ENCODE measurements around the gene APIP.

GRCh38 chr11:34899633-34900016 lies 16.6 kb downstream of the APIP start:
- no peak for TF ChIP-seq CTCF (IDR thresholded peaks at IDR 0.05)
- TF ChIP-seq CREB1 (CRISPR knock-in tag; IDR thresholded peaks at IDR 0.05), result no peak
- TF ChIP-seq ETV6 (CRISPR knock-in tag; IDR thresholded peaks at IDR 0.05), result no peak
- no peak for TF ChIP-seq ZNF532 (CRISPR knock-in tag; IDR thresholded peaks at IDR 0.05; ENCODE audit: borderline replicate concordance)
- no peak for TF ChIP-seq SP1 (CRISPR knock-in tag; conservative IDR thresholded peaks at IDR 0.05)
- TF ChIP-seq ATF6 (CRISPR knock-in tag; IDR thresholded peaks at IDR 0.05), result no peak
- TF ChIP-seq GTF2I (CRISPR knock-in tag; conservative IDR thresholded peaks at IDR 0.05), result no peak
- TF ChIP-seq MLX (CRISPR knock-in tag; IDR thresholded peaks at IDR 0.05), result no peak
- no peak for TF ChIP-seq JUN (CRISPR knock-in tag; IDR thresholded peaks at IDR 0.05)
- TF ChIP-seq TEAD1 (CRISPR knock-in tag; IDR thresholded peaks at IDR 0.05), result no peak
- TF ChIP-seq NFYB (CRISPR knock-in tag; conservative IDR thresholded peaks at IDR 0.05; ENCODE audit: low read depth), result no peak
- TF ChIP-seq RORB (CRISPR knock-in tag; IDR thresholded peaks at IDR 0.05), result no peak
- TF ChIP-seq STAT6 (CRISPR knock-in tag; conservative IDR thresholded peaks at IDR 0.05; ENCODE audit: low read depth), result no peak
